NCI-H1417 (cell line): ENCODE data around the gene ADAMTS12.
"Not testable (repeated sequence)": the region's sequence is repeated elsewhere in the genome, so short reads cannot be mapped to it uniquely, and the experiment has no call there.

Experiments
- DNase-seq, 3 experiments: peaks; one replicate each; lab custom pipeline; 2025; lab: John Stamatoyannopoulos, UW

ADAMTS12 gene

DNA sequence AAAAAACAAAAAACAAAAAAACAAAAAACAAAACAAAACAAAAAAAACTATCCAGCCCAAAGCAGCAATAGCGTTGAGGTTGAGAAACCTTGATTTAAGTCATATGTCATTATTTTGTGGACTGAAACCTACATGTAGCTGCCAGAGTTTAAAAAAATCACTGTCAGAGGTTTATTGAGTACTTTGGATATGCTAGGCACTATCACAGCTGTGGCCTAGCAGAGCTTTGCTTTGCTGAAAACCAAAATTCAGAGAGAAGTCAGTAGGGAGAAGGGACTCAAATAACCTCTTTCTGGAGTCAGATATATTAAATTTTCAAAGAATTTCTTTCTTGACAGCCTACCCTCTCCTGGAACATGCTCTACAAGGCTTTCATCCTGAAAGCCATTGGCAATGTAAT lies 299.5 kb downstream of the ADAMTS12 start:
- DNase-seq, result no peak

DNA sequence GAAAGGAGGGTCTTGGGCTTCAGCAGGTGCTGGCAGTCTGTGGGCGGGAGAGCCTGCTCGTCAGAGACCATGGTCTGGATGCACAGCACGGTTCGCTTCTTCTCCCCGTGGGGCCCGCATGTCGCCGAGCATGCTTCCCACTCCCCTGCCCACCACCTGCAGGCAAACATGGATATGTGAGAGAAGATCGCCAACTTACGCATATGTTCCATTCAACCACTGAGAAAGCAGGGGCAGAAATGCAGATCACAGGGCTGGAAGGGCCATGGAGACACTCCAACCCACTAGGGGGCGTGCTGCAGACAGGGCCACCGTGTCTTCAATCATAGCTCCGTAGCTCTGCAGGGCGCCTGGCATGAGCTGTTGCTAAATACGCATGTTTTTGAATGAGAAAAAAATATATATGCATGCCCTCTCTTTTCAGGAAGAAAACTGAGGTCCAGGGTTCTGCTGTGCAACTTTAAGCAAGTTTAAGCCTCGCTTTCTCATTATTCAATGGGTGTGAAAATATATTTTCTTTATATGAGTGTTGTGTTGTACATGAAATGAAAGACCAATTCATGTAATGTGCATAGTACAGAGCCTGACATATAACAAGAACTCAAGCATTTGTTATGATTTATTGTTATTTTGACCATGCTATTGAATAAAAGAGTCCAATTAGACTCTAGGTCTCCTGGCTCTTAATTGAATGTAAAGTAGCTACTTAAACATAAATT lies 303.0 kb downstream of the ADAMTS12 start:
- peak in 1 of 3 experiments; percentile 41 for DNase-seq

DNA sequence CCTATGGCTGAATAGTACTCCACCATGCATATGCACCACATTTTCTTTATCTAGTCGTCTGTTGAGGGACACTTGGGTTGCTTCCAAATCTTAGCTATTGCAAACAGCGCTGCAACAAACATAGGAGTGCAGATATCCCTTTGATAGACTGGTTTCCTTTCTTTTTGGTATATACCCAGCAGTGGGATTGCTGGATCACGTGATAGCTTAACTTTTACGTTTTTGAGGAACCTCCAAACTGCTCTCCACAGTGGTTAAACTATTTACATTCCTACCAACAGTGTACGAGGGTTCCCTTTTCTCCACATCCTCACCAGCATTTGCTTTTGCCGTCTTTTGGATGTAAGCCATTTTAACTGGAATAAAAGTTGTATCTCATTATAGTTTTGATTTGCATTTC lies 308.5 kb downstream of the ADAMTS12 start:
- DNase-seq, result peak in 1 of 3 experiments; percentile 5

DNA sequence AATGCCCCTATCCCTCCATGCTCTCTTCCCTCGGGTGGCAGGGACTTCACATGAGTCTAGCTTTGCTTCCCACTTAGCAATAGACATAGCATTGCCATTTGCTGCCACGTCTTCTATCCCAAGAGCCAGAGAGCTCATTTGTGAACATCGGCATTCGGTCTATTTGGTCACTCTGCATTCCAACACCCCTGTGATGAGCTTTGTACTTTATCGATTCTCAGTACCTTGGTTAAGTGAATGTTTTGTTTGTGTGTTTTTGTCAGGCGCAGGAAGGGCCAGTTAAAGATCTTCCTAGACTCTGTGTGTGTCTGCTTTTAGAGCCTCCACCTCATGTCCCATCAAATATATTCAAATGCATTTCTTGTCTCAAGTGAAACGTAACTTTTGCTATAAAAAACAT lies 309.4 kb downstream of the ADAMTS12 start:
- DNase-seq, result no peak

DNA sequence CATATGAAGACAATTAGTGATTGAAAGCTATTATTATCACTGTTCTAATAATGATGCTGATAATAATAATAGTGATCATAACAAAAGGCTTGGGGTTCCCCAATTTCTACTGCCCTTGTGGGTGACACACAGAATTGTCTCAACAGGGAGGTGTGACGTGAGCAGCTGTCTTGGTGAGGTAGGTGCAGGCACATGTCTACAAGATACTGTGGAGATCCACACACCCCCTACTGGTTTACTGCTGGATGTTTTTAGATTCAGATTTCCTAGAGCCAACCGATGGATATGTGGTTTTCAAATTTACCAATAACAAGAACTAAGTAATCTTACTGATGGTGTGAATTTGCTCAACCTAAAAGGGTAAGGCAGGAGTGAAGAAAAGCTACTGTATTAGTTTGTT lies 312.0 kb downstream of the ADAMTS12 start:
- no peak for DNase-seq

- DNase-seq, result no peak
Measured at GRCh38 chr5:33579152-33579551, 312.6 kb downstream of the ADAMTS12 start.

DNA sequence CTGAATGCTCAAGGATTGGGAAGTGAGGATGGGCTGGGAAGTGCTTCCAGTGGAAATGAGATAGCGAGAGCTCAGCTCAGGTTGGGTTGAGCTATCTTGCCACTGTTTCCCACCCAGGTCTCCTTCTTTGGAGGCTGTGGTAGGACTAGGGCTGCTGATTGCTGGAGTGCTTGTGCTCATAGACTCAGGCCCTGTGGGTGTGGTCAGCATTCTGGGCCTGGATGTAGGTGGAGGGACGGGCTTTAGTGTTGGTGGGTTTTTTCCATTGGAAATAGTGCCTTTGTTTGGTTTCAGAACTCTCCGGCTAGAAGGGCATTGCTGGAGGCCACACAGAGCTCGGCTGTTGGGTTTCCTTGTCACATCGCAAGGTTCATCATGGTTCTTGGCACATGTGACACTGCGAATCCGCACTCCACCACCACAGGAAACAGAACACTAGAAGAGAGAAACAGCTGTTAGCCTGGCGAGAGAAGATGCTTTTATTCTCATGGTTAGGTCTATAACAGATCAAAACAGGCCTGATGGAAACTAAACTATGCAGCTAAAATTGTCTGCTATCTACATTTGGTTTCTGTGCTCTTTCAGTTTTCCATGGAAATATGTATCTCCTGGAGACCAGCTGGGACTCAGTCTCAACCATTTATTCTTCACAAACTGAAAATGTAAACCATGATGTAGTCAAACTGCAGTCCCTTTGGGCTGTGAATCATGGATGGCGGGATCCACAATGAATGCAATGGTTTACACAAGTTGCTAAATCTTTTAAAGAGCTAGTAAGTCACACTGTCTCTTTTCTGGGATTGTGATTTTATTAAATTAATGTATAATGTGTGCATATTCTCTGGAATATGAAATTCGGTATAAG lies 314.8 kb downstream of the ADAMTS12 start:
- DNase-seq, result no peak

DNA sequence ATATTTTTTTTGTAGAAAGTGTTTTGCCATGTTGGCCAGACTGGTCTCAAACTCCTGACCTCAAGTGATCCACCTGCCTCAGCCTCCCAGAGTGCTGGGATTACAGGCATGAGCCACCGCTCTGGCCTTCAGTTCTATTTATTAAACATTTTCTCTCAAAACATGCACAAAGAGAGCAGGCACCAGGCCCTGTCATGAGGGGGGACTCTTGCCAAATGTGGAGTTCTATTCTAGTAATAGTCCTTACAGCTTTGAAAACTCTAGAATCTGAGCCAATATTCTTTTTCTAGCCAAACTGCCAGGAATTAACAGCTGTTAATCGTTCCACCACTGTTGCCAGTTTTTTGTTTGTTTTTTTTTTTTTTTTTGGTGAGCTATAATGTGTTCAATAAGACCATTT lies 326.5 kb downstream of the ADAMTS12 start:
- DNase-seq, result no peak

GRCh38 chr5:33563983-33564908 lies 327.5 kb downstream of the ADAMTS12 start:
- DNase-seq, result no peak

DNA sequence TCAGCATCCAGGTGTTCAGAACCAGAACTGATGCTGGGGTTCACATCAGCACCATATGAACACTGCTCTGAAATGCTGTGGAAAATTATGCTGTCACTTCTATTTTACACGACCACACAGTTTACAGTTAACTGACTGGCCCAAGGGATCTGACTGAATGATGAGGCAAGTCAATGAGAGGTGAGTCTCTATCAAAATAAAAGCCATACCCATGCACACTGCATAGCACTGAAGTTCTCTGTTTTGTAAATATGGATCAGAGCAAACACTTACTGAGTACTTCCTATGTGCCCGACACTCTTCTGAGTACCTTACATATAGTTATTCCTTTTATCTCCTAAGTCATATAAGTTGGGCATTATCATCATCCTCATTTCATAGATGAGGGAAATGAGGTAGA lies 328.3 kb downstream of the ADAMTS12 start:
- DNase-seq, result no peak

- no peak for DNase-seq
Measured at GRCh38 chr5:33558489-33558888, 333.3 kb downstream of the ADAMTS12 start.

DNA sequence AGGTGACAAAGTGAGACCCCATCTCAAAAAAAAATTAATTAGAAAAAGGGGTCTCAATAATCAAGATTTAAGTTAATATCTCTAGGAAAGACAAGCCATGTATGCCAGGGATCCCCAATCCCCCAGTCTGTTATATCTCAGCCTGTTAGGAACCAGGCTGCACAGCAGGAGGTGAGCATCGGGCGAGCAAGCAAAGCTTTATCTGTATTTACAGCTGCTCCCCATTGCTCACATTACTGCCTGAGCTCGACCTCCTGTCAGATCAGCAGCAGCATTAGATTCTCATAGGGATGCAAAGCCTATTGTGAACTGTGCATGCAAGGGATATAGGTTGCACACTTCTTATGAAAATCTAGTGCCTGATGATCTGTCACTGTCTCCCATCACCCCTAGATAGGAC lies 334.2 kb downstream of the ADAMTS12 start:
- no peak for DNase-seq

DNA sequence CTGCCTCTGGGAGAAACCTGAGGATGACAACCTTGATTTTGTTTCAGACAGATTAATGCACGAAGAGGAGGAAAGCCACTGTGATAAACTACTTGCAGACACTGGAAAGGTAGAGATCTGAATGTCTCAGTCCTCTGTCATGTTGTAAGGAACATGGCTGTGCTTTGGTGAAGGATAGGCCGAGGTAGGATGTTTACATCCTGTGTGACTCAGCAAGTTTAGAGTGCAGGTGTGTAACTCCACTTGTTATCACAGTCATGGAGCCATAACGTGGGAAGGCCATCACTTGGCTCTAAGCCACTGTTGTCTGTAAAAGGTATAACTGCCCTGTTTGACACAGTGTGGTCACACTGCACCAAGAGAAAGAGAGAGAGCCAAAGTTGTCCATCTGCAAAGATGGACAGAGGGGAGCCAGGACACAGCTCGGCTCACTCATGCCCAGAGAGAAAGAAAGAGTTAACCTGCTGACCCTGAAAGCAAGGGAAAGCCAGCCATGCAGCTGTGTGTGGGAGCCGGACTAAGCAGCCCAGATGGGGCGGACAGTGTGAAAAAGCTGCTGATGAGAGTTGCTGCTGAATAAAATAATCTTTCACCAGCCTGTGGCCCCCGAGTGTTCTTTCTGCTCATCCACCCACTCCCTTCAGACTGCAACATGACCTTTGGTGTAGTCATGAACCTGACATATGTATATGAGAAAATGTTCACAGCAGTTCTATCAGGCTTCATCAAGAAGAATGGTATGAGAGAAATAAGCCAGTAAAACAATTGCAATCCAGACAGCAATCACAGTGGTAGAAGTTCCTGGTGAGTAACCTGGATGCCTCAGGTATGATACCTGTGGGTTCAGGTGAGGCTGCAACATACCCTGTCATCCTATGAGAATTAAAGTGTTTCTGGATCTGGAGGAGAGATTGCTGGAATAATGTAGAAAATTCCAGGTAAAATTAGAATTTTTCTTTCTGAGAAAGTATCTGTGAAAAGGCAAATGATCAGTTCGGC lies 335.2 kb downstream of the ADAMTS12 start:
- DNase-seq, result no peak

GRCh38 chr5:33549982-33550567 lies 341.7 kb downstream of the ADAMTS12 start:
- DNase-seq, result no peak

DNA sequence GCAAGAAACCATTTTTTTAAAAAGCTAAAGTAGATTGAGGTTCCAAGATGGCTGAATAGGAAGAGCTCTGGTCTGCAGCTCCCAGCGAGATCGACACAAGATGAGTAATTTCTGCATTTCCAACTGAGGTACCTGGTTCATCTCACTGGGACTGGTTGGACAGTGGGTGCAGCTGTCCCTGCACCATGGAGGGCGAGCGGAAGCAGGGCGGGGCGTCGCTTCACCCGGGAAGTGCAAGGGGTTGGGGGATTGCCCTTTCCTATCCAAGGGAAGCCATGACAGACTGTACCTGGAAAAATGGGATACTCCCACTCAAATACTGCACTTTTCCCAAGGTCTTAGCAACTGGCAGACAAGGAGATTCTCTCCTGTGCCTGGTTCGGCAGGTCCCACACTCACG lies 352.0 kb downstream of the ADAMTS12 start:
- DNase-seq, result not testable (repeated sequence)

DNA sequence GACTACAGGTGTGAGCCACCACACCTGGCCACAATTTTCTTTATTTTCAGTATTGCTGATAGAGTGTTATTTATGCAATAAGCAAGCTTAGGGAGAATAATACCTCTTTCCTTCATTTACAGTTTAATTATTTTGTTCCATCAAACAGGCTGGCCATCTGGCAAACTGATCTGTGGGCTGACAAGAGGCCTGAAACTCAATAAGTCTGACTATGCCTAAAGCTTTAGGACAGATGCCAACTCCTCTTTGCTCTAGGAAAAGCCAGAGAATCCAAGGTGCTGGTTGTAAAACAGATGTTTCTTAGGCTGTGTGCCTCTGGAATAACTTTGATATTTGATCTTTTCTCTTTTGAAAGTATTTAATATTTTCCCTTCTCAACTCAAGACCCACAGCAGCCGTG lies 352.6 kb downstream of the ADAMTS12 start:
- DNase-seq, result no peak

GRCh38 chr5:33538201-33538600 lies 353.6 kb downstream of the ADAMTS12 start:
- no peak for DNase-seq

DNA sequence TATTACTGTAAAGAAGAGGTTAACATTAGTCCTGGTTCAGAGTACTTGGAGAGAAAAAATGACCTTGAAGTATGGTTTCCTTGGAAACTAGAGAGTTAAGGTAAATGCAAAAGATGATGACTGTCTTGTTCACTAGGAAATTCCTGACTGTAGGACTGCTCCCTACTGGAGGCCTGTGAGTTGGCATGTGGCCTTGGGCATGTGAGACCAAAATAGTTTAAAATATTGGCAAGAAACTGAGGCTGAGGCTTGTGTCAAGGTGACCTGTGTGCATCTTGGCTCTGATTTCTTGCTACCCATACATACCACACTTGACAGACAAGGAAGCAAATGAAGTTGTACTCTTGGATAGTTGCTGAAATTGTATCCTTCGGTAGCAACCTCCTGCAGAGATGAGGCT lies 354.6 kb downstream of the ADAMTS12 start:
- DNase-seq, result no peak

- DNase-seq, result no peak
Measured at GRCh38 chr5:33536802-33537201, 355.0 kb downstream of the ADAMTS12 start.

DNA sequence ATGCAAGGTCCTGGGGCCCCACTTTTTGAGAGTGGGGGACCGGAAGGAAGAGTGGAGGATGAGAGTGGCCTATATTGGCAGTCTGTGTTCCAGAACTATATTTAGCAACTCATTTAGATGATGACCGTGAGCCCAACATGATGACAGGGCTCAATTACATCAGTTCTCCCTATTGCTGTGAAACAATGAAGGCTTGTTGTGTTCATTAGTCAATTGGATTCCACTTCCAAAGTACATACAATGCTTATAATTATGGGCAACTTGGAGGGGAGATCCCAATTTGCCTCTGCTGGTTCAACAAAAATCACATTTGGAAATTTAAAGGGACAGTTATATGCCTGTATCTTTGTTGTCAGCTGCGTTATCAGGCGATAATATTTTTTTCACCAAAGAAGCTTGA lies 360.0 kb downstream of the ADAMTS12 start:
- DNase-seq, result no peak

DNA sequence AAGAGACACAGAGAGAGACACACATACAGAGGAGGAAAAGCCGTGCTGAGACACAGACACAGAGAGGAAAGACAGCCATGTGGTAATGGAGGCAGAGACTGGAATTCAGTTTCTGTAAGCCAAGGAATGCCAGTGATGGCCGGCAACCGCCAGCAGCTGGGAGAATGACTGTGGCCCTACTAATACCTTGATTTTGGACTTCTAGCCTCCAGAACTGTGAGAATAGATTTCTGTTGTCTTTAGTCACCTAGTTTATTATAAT lies 360.8 kb downstream of the ADAMTS12 start:
- no peak for DNase-seq
